Left kidney (tissue), 2 donors: Measurements from ENCODE around the gene GRAP2. TPM values are rescaled to one million over a fixed set of nuclear protein-coding genes. Genes with fewer than 3 reads are reported as not detected.
A peak's percentile ranks its signal among the peaks of the same experiment; 100 is the strongest.

ENCODE experiments used
- DNase-seq: peaks from one replicate; pipeline ENCODE4 v3.0.0-alpha.2; 2013
- polyA plus RNA-seq: library from polyadenylated mRNA; unstranded; fragments of 120-200 nt; gene quantifications from one replicate; pipeline ENCODE4 v1.2.1, GENCODE V29; 2013; ENCODE audit not compliant: insufficient read length

Gene GRAP2
- polyA plus RNA-seq, 1 donor: 0.57 TPM

DNA sequence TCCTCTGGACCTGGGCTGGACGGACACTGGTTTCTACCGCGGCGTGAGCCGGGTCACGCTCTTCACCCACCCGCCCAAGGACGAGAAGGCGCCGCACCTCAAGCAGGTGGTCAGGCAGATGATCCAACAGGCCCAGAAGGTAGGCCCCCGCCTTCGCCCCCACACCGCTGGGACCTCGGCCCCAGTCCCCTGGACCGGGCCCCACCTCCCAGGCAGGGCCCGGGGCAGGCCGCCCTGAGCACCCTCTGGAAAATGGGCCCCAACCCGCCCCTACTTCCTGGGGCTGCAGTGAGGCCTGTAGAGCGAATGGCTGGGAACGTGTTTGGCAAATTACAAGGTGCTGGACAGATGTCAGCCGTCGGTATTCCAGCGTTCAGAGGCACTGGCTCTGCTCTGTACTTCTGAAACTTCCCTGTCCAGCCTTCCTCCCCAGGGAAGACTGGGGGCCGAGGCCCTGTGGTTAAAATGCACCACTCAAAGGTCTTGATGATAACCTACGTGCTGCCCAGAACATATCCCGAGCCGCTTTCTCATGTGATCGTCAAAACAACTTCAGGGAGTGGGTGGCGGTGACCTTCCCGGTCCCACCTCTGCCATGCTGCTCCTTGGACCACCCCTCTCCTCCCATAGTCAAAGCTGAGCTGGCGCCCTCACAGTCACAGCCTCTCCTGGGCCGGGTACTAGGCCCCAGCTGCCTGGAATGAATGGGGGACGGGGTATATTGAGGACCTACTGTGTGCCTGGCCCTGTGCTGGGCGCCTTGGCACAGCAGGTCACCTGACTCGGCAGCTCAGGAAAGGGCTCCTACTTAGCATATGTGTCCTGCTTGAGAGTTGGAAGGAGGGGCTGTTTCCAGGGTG, 94.7 kb downstream of the GRAP2 start:
- DNase-seq: no peak

DNA sequence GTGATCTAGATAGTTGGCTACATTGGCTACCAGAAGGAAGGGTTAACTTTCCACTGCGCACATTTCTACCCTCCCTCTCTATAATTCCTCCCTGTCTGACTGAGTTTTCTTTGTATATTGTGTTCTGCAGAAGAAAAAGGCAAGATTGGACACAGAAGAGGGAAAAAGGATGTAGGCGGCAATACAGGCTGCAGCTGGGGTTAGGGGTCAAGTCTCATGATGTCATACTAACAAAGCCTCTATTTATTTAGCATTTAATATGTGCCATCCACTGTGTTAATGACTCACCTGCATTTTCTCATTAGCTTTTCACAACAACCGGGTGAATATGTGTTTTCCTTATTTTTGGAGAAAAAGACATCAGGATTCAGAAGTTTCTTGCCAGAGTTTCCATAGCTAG, 95.8 kb downstream of the GRAP2 start:
- no peak for DNase-seq

DNA sequence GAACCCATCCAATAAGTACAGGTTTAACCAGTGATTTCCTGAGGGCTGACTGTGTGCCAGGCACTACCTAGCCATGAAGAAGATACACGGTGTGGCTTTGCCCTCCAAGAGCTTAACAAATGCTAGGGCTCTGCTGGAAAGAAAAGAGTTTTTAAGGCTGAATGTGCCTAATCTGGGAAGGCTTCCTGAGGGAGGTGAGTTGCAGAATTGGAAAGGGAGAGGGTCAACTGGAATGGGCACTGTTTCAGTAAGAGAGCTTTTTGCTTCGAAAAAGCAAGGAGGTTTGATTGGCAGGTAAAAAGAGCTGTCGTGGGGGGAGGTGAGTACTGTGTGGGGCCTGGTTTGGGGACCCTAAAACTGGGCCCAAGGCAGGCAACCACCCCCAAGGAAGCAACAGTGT, 96.5 kb downstream of the GRAP2 start:
- no peak for DNase-seq

DNA sequence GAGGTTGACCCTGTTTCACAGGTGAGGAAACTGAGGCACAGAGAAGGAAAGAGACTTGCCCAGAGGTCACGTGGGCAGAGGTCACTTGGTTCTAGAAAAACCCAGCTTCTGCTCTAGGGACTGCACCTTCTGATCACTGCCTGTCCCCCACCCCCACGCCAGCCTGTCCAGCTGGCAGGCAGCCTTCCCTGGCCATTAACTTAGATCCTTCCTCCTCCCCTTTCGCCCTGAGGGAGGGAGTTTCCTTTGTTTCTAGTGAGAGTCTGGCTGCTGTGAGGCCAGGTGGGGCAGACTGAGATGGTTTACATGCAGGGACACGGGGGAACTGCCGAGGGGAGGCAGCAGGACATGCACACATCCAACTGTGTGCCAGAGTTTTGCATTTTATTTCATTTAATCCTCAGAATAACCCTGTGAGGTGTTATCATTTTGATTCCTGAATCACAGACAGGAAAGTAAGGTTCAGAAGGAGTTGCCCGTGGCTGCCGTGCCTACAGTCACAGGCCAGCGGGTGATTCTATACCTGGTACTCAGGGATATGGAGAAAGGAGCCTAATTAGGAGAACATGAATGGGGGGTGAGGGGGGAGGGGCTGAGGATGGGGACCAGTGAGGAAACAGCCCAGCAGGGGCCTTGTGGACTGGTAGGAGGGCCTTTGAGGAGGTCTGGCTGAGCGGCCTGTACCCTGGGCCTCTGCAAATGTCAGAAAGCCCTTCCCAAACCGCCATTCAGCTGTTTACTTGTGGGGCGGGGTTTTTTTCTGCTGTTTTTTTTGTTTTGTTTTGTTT, 97.2 kb downstream of the GRAP2 start:
- peak; percentile 83 for DNase-seq

DNA sequence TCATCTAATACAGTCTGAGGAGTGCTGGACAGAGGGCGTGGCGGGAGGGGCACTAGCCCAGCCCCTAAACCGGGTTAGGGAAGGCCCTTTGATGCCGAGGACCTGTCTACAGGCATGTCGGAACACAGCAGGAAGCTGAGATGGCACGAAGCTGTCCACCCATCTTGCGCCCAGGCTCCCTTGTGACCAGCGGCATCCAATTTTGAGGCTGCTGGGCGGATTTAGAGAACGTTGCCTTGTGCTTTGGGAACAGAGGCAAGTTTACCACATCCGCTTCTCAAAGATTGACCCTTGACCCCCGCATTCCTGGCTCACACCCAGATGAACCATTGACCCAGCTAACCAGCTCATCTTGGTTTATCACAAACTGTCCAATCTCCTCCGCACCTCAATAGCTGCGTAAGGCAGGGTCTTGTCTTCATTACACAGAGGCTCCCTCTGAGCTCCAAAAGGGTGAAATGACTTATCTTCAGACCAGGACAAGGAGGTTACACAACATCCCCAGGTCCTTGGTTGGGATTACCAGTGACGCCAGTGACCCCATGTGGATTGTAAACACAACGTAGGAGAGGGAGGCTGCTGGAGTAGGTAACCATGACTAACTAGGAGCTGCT, 98.4 kb downstream of the GRAP2 start:
- DNase-seq: no peak

DNA sequence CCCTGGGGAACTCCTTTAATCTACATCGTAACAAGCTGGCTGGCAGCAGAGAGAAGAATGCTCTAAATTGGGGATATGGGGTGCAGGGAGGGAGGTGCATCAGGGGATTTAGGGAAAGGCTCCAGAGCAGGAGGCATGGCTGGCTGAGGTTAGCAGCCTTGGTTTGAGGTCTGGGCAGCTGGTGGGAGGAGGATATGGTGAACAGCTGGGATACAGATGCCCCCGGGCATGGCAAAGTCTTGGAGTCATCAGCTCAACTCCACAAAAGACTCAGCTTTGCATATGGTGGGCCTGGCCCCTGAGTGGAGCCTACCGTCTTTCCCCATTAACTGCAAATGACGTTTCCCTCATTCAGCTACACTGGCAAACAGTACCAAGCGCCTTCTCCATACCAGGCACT, 99.3 kb downstream of the GRAP2 start:
- DNase-seq: no peak

DNA sequence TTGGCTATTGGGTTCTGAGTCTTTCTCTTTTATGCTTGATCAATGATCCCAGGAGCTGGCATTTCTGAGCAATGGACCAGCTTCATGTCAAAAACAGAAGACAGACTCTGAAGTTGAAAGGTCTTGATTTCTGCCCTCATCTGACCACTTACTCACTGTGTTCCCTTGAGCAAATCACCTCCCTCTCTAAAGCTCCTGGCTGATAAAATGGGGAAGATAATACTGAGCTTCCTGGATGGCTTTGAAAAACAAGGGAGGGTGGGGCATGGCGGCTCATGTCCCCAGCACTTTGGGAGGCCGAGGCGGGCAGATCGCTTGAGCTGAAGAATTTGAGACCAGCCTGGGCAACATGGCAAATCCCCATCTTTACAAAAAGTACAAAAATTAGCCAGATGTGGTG, 100.2 kb downstream of the GRAP2 start:
- no peak for DNase-seq

DNA sequence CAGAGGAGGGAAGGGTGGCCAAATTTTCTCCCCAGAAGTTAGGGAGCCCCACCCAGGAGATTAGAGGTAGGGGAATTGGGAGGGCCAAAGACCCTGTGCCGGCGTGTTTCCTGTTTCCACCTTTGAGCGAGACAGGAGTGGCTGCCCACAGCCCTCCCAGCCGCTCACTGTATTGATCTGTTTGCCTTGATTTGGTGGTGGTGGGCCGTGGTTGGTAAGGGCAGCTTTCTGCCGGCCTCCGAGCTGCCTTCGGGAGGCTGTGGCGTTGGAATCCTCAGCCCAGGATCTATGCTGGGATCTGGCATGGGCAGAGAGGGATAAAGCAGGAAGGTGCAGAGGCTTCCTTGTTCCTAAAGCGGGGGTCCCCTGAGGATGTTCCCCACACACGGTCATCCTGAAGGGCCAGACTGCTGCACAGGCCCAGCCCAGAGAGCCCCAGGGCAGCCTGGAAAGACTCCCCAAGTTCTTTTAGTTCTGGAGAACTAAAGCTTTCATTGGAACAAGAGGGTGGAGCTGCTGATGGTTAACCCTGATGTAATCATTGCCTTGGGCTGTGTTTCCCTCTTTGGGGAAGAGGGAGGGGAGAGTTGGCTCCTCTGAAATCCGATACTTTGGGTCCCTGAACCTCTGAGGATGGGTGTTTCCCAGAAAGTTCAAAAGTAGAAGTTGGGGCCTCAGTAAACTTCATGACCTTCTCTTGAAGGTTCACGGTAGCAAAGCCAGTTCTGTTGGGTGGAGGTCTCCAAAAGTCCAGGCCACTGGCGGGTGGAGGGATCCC, 101.1 kb downstream of the GRAP2 start:
- no peak for DNase-seq

DNA sequence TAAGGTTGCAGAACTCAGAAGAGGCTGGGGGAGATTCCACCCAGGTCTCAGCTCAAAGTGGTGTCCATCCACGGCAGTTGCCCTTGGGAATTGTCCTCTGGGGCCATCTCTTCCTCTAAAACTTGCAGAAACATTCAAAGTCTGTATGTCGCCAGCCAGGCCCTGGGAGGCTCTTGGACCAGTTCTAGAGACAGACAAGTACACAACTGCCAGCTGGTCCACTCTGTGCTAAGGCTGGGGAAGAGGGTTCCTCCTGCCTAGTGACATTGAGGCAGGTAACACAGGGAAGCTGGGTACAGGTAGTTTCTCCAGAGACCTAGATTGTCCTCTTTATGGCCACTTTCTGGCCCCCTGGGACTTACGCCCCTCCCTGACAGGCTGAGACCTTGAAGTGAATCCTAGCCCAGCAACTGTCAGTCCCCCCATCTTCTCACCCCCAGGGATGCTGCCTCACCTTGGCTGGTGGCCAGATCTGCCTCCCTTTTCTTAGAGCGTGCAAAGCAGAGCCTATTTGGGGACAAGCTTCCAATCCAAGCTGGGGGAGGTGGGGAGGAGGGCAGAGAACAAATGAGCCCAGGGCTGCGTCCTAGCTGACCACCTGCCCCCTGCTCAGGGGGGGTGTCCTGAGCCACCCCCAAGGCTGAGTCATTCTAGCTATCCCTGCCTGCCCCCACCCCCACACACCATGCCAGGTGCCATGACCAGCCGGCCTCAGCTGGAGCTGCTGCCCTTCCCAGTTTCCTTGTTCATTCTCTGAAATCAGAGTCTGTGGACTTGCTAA, 102.2 kb downstream of the GRAP2 start:
- DNase-seq: no peak

DNA sequence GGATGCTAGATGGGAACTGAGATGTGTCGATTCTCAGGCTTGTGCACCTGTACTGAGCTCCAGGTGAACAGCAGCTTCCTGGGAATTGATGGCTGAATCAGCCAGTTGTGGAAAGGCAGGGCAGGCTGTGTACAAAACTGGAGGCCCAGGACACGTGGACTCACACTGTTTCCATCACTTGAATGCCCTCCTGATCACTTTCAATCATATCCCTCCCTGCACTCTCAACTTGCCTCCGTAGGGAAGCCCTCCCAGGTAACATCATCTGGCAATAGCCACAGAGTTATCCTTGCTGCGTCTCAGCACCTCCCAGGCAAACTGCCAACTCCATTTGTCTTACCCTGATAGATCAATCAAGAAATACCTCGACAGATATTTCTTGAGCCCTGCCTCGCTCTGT, 104.0 kb downstream of the GRAP2 start:
- no peak for DNase-seq

DNA sequence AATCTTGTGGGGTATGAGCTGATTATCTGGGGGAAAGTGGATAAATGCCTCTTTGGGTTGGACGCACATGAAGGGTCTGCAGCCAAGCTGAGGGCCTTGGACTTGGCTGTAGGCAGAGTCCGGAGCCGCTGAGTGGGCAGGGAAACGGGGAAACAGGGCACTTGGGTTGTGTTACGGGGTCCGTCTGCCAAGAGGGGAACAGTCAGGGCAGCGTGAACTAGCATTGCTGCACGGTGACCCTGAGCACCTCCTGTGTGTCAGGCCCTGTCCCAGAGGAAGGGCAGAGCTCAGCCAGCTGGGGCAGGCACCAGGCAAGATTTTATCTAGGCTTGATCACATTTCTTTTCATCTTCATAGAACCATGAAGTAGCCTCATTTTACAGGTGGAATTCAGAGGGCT, 105.8 kb downstream of the GRAP2 start:
- DNase-seq: no peak

DNA sequence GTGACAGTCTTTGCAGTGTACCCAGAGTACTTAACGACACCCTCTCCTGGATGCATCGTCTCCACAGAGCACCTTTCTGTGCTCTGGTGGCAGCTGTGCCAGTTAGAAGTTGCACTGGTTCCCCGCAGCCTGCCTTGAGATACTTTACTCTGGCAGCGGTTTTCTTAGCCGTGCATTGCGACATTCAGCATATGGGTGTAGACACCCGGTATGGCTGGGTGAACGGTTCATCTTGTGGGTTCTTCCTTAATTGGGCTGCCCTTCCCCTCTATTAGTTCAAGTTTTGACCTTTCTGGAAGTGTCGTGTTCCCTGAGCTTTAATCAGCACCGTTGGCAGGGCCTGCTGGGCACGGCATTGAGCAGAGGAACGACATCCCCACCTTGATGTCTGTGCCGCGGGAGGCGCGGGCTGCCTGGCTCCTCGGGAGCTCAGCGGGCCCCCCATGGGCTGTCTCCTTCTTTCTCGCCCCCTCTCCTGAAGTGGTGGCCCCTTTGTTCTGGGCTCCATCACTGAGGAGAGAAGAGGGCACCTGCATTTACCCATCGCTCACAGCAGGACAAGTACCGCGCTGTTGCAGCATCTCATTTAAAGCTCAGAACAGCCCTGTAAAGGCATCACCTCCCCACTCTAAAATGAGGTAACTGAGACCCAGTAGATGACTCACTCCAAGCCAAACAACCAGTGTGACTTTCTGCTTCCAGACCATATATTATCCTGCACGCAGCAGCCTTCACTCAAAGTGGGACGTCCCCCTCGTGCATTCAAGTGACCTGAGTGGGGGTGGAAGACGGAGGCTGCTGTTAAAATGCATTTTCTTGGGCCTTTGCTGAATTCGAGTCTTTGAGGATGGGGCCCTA, 107.2 kb downstream of the GRAP2 start:
- no peak for DNase-seq

DNA sequence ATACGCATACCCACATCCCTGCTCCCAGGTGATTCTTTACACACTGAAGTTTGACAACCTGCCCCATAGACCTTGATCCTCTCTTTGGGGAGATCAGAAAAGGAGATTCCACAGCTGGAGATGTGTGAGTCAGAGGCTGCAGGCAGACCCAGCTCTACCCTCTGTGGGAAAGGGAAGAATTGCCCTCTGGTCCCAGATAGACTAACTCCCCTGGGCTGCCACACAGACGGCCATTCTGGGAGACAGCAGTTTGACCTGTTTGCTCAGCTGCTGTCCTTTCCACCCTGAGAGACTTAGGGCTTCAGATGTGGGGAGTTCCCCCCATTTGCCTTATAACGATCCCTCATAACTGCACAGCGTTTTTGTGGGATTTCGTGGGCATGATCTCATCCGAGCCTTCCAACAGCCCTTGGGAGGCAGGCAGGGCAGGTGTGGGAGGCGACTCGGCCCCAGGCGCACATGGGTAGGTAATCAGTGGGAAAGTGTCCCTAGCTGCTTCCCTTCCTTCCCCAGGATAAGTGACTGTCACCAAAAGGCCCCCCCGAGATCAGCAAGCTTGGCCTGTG, 107.9 kb downstream of the GRAP2 start:
- DNase-seq: no peak

DNA sequence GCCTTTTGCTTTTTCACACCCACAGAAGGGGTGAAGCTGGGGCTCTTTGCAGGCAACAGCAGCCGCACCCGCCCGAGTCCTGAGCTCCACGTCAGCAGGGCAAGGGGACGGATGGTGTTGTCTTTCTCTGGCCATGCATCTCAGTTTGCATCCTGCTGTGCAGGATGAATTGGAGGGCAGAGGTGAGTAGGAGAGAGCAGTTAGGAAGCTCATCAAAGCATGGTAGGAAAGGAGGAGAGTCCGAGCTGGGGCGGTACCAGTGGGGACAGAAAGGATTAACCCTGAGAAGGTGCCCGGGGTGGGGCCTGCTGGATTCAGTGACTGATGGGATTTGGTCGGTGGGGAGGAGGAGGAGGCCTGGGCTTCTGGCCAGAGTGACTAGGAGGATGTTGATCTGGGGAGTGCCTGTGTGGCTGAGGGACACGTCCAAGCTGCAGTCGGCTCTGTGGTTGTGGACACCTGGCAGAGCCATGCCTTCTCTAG, 108.4 kb downstream of the GRAP2 start:
- DNase-seq: peak; percentile 77

DNA sequence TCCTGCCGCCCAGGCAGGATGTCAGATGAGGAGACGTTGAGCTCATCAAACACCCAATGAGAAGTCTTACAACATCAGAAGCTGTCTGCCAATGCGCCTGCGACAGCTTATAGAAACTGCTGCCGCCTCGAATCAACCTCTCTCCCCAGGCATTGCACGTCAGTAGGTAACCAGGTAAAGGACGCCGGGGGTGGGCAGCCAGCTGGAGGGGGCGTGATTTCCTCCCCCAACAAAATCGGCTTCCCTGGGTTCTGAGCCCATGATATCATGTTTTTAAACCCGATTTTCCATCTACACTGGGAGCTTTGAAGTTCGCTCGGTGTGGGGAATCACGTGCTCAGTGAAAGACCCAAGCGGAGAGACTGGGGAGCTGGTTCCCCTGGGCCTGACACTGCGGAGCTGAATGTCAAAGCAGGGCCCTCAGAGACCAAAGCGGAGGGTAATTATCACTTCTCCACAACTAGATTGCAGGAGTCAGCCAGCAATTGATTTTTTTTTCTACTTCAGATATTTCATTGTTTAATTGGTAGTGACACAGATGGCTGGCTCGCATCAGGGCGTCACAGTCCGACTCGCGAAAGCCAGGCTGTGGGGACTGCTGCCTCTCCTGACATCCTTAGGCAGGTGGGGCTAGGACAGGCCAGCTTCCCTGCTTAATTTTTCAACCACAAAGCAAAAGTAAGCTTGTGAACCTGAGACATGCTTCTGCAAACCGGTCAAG, 109.2 kb downstream of the GRAP2 start:
- no peak for DNase-seq

DNA sequence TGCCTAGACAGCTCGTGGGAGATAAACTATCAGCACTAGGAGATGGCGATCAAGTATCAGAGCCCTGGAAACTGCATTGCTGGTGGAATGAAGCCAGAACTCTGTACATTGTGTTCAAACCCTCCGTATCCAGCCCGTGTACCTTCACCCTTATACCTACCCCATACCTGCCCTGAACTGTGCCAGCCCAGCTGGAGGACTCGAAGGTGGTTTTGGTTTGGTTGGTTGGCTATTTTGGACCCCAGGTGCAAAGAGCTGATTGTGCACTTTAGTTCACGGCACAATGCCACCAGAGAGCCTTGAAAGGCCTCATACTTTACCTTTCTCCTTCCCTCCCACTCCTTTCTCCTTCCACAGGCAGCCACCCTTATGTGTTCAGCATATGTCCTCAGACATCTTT, 109.9 kb downstream of the GRAP2 start:
- DNase-seq: no peak

DNA sequence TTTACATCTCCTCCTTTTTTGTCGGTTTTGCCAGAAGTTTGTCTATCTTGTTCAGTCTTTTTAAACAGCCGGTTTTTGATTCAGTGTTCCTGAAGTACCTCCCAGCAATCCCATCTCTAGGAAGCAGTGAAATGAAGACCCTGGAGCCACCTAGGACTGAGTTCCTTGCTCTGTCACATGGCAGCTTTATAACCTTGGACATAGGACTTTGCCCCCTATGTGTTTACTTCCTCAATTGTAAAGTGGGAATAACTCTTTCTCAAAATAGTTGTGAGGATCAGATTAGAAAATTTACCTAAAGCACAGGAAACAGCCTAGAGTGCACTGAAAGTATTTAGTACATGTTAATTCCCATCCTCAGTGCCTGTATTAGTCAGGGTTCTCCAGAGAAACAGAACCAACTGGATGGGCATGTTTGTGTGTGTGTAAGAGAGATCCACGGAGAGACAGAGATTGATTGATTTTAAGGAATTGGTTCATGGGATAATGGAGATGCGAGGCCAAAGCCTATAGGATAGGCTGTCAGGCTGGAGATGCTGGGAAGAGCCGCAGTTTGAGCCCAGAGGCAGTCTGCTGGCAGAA, 113.9 kb downstream of the GRAP2 start:
- no peak for DNase-seq

DNA sequence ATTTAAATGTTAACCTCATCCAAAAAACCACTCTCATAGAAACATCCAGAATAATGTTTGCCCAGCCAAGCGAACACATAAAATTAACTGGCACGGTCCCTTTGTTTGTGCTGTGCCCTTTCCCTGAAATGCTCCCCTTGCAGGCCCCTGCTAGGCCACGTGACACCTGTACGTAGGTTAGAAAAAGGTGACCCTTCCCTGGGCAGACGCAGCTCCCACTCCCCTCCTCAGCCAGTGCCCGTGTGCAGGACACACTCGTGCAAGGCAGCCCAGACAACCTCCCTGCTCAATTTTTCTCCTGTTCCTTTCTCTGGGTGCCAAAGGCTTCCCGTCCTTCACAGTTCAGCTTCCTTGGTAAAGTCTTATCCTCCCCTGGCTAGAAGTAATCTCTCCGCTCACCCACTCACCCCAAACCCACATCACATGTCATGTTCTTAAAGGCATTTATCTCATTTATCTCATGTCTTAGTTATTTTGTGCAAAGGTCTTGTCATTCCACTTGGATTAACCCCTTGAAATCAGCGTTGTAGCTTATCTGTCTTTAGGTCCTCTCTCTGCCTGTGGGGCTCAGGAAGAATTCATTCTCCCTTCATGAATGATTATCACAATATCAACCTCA, 114.6 kb downstream of the GRAP2 start:
- DNase-seq: no peak
